SU-DHL-6 (cell line): ENCODE results near the gene GNPTAB.

Experiments
- EZH2phosphoT487 ChIP-seq: fragments of 200-600 bp; sonication (generic), shearing (Covaris generic); conservative IDR thresholded peaks from 2 replicates; pipeline ENCODE4 v1.6.1; 2018; ENCODE audit warnings: mild to moderate bottlenecking, antibody characterized with exemption, low read length, moderate library complexity, mixed read lengths
- TF ChIP-seq, protein P1 (sequence below): fragments of 200-600 bp; sonication (generic); IDR thresholded peaks from one replicate; pipeline ENCODE4 v1.5.1; 2017; ENCODE audit warnings: antibody characterized with exemption, mild to moderate bottlenecking, low read length, moderate library complexity; ENCODE audit not compliant: insufficient read depth, poor library complexity, severe bottlenecking

DNA sequence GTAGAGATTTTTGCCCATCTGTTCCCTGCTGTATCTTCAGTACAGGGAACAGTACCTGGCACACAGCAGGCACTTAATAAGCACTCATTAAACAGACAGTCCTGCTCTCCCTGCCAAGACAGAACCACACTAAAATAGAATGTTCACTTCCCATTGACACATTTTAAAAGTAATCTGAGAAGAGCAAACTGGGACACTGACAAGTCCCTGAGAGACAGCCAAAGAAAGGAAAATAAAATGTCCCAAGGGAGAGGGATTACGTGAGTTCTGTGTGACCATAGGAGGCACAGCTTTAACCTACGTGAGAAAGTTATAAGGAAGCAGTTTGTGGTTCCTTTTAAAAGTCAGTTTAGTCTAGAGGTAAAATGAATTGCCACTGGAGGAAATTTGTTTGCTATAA is 47.6 kb downstream of the GNPTAB start:
- TF ChIP-seq, protein P1, sequence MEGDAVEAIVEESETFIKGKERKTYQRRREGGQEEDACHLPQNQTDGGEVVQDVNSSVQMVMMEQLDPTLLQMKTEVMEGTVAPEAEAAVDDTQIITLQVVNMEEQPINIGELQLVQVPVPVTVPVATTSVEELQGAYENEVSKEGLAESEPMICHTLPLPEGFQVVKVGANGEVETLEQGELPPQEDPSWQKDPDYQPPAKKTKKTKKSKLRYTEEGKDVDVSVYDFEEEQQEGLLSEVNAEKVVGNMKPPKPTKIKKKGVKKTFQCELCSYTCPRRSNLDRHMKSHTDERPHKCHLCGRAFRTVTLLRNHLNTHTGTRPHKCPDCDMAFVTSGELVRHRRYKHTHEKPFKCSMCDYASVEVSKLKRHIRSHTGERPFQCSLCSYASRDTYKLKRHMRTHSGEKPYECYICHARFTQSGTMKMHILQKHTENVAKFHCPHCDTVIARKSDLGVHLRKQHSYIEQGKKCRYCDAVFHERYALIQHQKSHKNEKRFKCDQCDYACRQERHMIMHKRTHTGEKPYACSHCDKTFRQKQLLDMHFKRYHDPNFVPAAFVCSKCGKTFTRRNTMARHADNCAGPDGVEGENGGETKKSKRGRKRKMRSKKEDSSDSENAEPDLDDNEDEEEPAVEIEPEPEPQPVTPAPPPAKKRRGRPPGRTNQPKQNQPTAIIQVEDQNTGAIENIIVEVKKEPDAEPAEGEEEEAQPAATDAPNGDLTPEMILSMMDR = no peak
- TF ChIP-seq EZH2phosphoT487 = no peak
